ENCODE measurements around the gene ARHGAP11A. TPM values are rescaled to one million over a fixed set of nuclear protein-coding genes. Genes with fewer than 3 reads are reported as not detected.
A peak's percentile ranks its signal among the peaks of the same experiment; 100 is the strongest.

ARHGAP11A gene
- total RNA-seq, 2 donors from 2014 or later = 7.6 to 13.0 TPM

DNA sequence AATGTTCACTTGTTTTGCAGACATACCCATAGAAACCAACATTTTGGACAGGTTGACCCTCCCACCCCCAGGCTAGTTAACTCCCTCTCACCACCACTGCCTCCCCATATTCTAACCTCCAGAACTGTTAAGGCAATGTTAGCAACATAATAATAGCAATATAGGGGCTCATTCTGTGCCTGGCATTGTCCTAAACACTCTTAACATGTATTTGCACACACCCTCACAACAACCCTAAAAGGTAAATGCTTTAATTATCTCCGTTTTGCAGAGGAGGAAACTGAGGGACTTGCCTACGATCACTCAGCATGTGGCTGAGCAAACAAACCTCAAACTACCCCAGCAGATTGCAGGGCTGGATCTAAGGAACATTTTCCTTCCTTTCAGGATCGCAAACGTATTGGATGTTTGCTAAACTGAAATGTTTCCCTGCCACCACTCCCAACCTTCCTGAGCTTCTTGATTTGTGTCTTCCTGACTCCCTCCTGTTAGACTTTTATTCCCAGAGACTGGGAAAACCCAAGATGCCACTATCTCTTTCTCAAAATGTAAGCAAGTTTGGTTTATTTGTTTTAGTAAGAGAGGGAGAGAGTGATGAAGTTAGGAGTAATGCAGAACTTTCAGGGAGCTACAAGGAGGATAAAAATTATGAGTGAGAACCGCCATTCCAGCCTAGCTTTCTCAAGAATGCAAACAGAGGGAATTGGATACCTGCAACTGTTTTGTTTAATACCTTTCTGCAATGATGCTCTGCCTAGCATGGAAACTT lies 27.5 kb downstream of the ARHGAP11A start:
- no peaks in the 10 kb centered on the region for H3K9me3 ChIP-seq (ENCODE audit: control insufficient read depth, low read length, poor library complexity, severe bottlenecking)
- DNase-seq (no peak), ATAC-seq (no peak)
- Mint-ChIP-seq H3K4me1 (peaks cover 2% of the 10 kb centered on the region), H3K27ac (no peak overlapping the region), H3K4me3 (no peak overlapping the region), H3K27me3 (no peaks in the 10 kb centered on the region), H3K36me3 (ENCODE audit: low read depth) (peaks cover 4% of the 10 kb centered on the region)

DNA sequence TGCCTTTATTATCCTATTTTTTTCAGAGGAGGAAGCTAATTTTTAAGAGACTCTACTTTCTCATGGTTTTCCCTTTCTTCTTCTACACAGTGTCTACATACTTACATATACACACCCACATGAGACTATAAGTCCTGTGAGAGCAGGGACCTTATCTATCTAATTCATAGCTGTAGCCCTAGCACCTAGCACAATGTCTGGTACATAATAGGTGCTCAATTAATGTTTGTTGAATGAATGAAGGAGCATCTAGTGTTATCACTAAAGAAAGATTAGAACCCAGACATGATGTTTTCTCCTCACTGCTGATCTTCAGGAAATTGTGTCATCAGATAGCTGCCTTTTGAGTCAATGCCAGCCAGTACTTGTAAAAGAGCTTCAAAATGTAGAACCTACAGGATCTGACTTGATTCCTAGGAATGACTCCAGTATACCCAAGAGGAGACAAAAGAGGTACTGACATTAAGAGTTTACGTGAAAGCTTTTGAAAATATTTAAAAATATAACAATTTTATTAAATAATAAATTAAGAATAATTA lies 28.7 kb downstream of the ARHGAP11A start:
- no peaks in the 10 kb centered on the region for H3K9me3 ChIP-seq (ENCODE audit: control insufficient read depth, low read length, poor library complexity, severe bottlenecking)
- ATAC-seq = no peak
- H3K4me1 Mint-ChIP-seq = peaks cover 2% of the 10 kb centered on the region
- H3K4me3 Mint-ChIP-seq = no peak overlapping the region
- peaks cover 5% of the 10 kb centered on the region for H3K36me3 Mint-ChIP-seq (ENCODE audit: low read depth)
- H3K27me3 Mint-ChIP-seq = no peaks in the 10 kb centered on the region
- H3K27ac Mint-ChIP-seq = no peak overlapping the region
- no peak for DNase-seq

DNA sequence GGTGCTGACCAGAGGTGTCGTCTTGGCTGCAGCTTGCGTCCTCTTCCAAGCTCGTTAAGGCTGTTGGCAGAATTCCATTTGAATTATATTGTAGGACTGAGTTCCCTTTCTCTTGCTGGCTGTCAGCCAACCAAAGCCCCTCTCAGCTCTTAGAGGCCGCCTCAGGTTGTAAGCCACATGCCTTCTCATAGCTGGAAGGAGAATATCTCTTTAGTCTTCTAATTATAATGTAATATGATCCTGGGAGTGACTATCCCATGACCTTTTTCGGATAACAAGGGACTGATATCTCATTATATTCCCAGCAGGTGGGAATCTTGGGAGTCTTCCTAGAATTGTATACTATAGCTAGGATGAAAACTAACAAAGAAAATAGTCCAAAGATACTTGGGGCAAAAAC lies 31.0 kb downstream of the ARHGAP11A start:
- peaks cover 4% of the 10 kb centered on the region for H3K36me3 Mint-ChIP-seq (ENCODE audit: low read depth)
- H3K9me3 ChIP-seq (ENCODE audit: control insufficient read depth, low read length, poor library complexity, severe bottlenecking) = no peaks in the 10 kb centered on the region
- DNase-seq (no peak), ATAC-seq (no peak)
- peaks cover 2% of the 10 kb centered on the region for H3K4me1 Mint-ChIP-seq
- no peak overlapping the region for H3K27ac Mint-ChIP-seq
- no peak overlapping the region for H3K4me3 Mint-ChIP-seq
- H3K27me3 Mint-ChIP-seq = no peaks in the 10 kb centered on the region

DNA sequence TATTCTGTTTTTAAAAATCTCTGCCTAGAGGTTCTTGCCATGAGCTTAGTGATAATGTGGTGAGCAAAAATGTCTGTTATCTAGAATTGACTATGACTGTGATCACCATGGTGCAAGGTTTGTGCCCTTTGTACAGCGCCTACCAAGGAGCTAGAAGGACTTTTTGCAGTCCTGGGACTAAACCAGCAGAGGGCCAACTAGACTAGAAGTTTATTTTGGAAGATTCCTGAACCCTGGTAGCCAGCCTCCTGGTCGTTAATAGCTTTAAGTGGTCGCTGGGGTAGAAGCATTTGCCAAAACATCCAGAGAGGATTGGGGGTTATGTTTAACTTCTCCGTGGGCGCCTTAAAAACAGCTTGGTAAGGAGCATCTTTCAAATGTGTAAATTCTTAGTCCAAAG lies 34.0 kb downstream of the ARHGAP11A start:
- H3K9me3 ChIP-seq (ENCODE audit: control insufficient read depth, low read length, poor library complexity, severe bottlenecking) = no peaks in the 10 kb centered on the region
- no peak overlapping the region for H3K27ac Mint-ChIP-seq
- H3K36me3 Mint-ChIP-seq (ENCODE audit: low read depth) = peaks cover 5% of the 10 kb centered on the region
- ATAC-seq = no peak
- H3K27me3 Mint-ChIP-seq = no peaks in the 10 kb centered on the region
- H3K4me1 Mint-ChIP-seq = peaks cover 2% of the 10 kb centered on the region
- H3K4me3 Mint-ChIP-seq = no peak overlapping the region
- DNase-seq = no peak

DNA sequence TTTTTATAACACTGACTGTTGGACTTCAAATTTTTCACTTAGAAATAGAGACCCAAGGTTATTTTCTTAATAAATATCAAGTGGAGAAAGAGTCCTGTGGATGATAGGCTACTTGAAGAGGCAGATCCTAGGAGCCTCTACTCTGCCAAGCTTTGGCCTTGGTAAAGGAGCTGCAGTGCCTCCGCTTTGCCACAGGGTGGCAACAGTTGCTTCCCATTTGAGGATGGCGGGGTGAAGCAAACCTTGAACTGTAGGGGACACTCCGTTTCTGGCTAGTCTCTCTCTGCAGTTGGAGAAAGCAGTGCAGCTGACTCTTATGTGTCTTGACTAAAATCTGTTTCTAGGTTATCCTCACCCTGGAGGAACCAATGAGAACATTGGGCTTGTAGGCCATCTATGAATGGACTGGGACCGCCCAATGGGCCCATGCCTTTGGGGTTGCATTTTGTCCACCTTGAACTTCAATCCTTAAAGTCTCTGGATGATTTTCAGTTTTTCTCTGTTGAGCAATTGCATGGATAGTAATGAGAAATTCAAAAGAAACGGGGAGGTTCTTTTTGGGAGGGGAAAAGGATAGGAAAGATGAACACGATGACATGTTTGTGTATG lies 36.0 kb downstream of the ARHGAP11A start:
- Mint-ChIP-seq H3K4me1 (no peaks in the 10 kb centered on the region), H3K27me3 (no peaks in the 10 kb centered on the region), H3K4me3 (no peak overlapping the region), H3K36me3 (ENCODE audit: low read depth) (peaks cover 5% of the 10 kb centered on the region), H3K27ac (peak overlapping the region; percentile 19)
- no peaks in the 10 kb centered on the region for H3K9me3 ChIP-seq (ENCODE audit: control insufficient read depth, low read length, poor library complexity, severe bottlenecking)
- peak; percentile 87 for ATAC-seq
- DNase-seq = peak in 2 of 3 donors; percentile 12 to 32

DNA sequence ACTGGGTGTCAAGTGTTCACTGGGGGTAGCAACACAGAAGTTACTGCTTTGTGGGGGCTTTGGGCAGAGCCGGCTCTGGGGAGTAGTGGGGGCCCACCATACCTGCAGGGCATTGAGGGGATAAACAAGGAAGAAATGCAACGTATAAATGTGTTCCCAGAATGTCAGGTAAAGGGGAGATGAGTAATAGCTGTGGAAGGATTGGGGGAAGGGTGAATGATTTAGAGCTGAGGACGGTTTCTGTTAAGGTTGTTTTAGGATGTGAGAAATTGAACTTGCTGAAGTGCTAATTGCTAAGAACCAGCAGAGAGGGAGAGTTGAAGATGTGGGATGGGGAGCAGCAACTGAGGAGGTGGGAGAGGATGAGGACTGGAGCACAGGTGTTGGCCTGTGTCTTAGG lies 36.9 kb downstream of the ARHGAP11A start:
- H3K36me3 Mint-ChIP-seq (ENCODE audit: low read depth) = peaks cover 5% of the 10 kb centered on the region
- H3K9me3 ChIP-seq (ENCODE audit: control insufficient read depth, low read length, poor library complexity, severe bottlenecking) = no peaks in the 10 kb centered on the region
- DNase-seq (no peak), ATAC-seq (no peak)
- no peak overlapping the region for H3K4me3 Mint-ChIP-seq
- H3K27me3 Mint-ChIP-seq = no peaks in the 10 kb centered on the region
- H3K4me1 Mint-ChIP-seq = peaks cover 1% of the 10 kb centered on the region
- H3K27ac Mint-ChIP-seq = no peak overlapping the region

DNA sequence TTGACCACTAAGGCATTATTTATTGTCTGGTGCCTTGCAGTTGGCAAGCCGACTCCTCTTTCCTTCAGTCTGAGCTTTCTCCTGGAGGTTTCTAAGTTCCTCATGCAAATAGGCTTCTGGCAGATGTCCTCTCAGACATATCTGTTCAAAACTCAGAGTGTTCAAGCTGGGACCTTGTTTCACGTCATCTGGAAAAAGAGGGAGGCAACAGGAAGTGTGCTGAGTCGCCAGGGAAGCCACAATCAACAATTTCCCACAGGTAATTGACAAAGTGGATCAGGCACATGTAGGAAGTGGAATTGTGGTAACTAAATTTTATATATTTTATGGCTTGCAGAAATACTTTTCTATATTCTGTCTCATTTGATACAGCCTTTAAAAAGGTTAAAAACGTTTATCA lies 40.8 kb downstream of the ARHGAP11A start:
- Mint-ChIP-seq H3K36me3 (ENCODE audit: low read depth) (peaks cover 2% of the 10 kb centered on the region), H3K27me3 (no peaks in the 10 kb centered on the region), H3K27ac (no peak overlapping the region), H3K4me1 (peaks cover 11% of the 10 kb centered on the region), H3K4me3 (no peak overlapping the region)
- DNase-seq = no peak
- ATAC-seq = no peak
- H3K9me3 ChIP-seq (ENCODE audit: control insufficient read depth, low read length, poor library complexity, severe bottlenecking) = no peaks in the 10 kb centered on the region

DNA sequence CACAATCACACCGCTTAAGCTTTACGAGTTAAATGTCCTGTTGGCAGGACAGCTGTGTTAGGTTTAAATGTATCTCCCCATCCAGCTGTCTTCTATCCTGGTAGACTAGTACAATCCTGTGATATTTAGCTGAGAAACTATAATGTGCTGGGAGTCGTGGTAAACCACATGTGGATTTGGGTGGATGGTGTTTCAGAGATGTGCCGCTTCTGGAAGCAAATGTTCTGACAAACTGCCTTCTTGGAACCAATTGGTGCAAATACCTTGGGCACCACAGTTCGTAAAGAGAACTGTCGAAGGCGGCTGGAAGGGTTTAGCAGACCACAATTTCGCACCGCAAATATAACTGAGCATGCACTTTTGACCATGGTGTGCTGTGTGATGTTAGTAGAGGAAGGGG lies 41.2 kb downstream of the ARHGAP11A start:
- H3K9me3 ChIP-seq (ENCODE audit: control insufficient read depth, low read length, poor library complexity, severe bottlenecking) = no peaks in the 10 kb centered on the region
- Mint-ChIP-seq H3K27ac (no peak overlapping the region), H3K4me1 (peaks cover 11% of the 10 kb centered on the region), H3K36me3 (ENCODE audit: low read depth) (peaks cover 2% of the 10 kb centered on the region), H3K27me3 (no peaks in the 10 kb centered on the region), H3K4me3 (no peak overlapping the region)
- ATAC-seq = no peak
- no peak for DNase-seq

DNA sequence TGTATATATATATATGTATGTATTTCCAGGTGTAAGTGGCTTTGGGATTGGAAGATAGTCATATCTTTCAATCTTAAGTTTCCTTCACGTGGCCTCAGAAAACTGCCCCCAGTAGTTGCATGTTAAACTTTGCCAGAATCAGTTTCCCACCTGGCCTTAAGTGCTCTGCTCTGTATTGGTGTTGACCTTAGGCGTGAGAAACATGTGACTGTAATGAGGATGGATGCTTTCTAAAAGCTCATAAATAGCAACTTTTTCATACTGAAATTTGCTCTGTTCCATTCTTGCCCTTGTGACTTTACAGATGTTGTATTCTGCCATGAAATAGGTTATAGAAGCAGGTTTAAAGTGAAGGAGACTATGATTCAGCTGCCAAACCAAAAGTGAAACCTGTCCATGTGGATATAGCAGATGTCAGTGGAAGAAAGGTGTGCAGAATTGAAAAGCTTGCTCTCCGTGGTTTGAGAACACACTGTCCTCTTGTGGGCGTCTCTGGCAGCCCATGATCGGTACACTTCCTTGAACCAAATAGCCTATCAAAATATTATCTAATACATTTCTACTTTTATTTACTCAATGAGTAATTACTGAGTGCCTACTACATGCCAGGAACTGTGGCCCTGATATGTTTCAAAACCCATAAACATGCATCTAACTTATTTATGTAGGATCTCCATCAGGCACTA lies 42.0 kb downstream of the ARHGAP11A start:
- H3K27ac Mint-ChIP-seq = peak overlapping the region; percentile 84
- peak; percentile 46 for ATAC-seq
- H3K9me3 ChIP-seq (ENCODE audit: control insufficient read depth, low read length, poor library complexity, severe bottlenecking) = no peaks in the 10 kb centered on the region
- peak overlapping the region; percentile 77 for H3K4me3 Mint-ChIP-seq
- DNase-seq = no peak
- no peaks in the 10 kb centered on the region for H3K27me3 Mint-ChIP-seq
- peaks cover 12% of the 10 kb centered on the region for H3K4me1 Mint-ChIP-seq
- no peaks in the 10 kb centered on the region for H3K36me3 Mint-ChIP-seq (ENCODE audit: low read depth)

DNA sequence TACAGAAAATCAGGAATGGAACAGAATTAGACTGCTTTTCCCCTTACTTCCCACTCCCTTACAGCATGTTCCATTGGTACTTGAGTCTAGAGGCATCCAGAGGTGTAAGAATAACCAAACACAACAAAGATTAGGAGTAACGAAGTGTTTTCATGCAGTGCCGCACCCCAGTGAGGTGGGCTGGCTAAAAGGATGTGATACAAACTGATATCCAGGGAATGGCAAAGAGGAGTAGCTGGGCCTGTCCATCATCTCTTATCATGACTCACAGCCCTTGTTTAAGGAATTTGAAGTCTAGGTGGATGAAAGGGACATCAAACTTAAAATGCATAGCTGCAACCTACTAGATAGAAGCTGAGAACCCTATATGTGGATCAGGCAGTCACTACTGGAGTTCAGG lies 42.6 kb downstream of the ARHGAP11A start:
- ATAC-seq (no peak), DNase-seq (no peak)
- Mint-ChIP-seq H3K27ac (peak overlapping the region; percentile 84), H3K27me3 (no peaks in the 10 kb centered on the region), H3K36me3 (ENCODE audit: low read depth) (no peaks in the 10 kb centered on the region), H3K4me1 (peaks cover 16% of the 10 kb centered on the region), H3K4me3 (no peak overlapping the region)
- no peaks in the 10 kb centered on the region for H3K9me3 ChIP-seq (ENCODE audit: control insufficient read depth, low read length, poor library complexity, severe bottlenecking)

DNA sequence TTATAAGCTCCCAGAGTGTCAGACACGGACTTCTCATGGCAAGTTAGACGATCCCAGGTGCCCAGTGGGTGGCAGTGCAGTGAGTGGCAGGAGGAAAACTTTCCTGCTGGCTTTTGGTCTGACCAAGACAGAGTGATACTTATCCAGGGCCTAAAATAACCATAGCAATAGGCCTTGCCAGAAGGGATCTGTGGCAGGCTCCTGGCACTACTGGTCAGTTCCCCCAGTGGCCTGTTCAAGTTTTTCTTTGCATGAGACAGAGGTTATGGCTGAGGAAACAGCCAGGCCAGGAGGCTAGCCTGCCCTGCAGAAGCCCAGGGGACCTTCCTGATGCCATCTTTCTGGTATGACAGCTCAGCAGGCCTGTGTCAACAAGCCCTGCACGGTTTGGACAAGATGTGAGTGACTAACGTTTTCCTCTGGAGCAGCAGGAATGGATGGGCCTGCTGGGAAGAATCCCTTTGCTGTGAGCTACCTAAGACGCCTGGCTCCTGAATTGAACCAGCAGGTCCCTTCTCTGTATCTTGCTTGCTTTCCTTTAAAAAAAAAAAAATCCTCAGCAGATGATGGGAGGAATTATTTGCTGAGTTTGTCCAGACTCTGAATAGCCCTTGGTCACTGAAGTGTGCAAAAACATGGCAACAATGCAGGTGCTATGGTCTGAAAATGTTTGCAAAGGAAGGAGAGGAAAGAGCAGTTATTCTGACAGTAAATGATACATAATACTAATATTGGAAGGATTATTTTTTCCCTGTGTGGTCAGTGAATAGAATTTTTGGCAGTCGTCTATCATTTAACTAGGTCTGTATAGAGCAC lies 44.2 kb downstream of the ARHGAP11A start:
- DNase-seq = no peak
- no peak for ATAC-seq
- no peaks in the 10 kb centered on the region for H3K9me3 ChIP-seq (ENCODE audit: control insufficient read depth, low read length, poor library complexity, severe bottlenecking)
- H3K4me3 Mint-ChIP-seq = no peak overlapping the region
- H3K36me3 Mint-ChIP-seq (ENCODE audit: low read depth) = no peaks in the 10 kb centered on the region
- H3K4me1 Mint-ChIP-seq = peaks cover 16% of the 10 kb centered on the region
- H3K27me3 Mint-ChIP-seq = no peaks in the 10 kb centered on the region
- no peak overlapping the region for H3K27ac Mint-ChIP-seq

DNA sequence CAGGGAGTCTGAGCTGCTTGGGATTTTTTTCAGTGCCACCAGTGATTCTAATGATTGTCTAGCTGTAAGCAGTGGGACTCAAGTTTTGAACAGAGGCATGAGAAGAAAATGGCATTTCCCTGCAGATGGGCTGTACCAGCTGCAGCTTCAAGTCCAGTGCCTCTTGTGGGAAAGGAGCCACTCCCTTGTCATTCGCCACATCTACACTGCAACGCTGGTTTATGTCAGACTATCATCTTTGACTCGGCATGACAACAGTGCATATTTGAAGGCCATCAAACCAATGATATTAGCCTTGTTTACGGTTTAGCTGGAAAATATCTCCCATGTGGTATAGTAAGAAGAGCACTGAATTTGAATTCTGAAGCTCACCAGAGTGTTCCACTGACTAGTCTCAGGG lies 48.4 kb downstream of the ARHGAP11A start:
- H3K4me3 Mint-ChIP-seq = no peak overlapping the region
- H3K4me1 Mint-ChIP-seq = peaks cover 5% of the 10 kb centered on the region
- ATAC-seq (no peak), DNase-seq (no peak)
- no peaks in the 10 kb centered on the region for H3K27me3 Mint-ChIP-seq
- no peak overlapping the region for H3K27ac Mint-ChIP-seq
- H3K9me3 ChIP-seq (ENCODE audit: control insufficient read depth, low read length, poor library complexity, severe bottlenecking) = no peaks in the 10 kb centered on the region
- no peaks in the 10 kb centered on the region for H3K36me3 Mint-ChIP-seq (ENCODE audit: low read depth)

DNA sequence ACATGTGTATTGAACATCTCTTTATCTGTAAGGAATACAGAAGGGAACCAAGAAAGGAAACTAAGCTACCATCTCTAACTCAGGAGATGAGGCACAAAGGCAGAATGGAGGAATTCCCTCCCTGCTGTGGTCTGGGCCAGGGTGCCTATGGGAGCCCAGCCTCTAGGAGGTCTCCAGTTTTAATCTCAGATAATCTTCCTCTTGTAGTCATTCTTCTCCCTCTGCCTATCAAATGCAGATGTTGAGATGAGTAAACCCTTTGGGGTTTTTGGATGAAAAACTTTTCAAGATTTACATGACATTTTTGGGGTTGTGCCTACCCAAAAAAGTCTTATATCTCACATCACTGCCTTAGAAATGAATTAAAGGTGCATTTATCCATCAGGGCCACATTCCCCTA lies 49.5 kb downstream of the ARHGAP11A start:
- ATAC-seq (no peak), DNase-seq (no peak)
- H3K4me1 Mint-ChIP-seq = peaks cover 5% of the 10 kb centered on the region
- no peaks in the 10 kb centered on the region for H3K27me3 Mint-ChIP-seq
- no peaks in the 10 kb centered on the region for H3K9me3 ChIP-seq (ENCODE audit: control insufficient read depth, low read length, poor library complexity, severe bottlenecking)
- no peaks in the 10 kb centered on the region for H3K36me3 Mint-ChIP-seq (ENCODE audit: low read depth)
- peak overlapping the region; percentile 37 for H3K27ac Mint-ChIP-seq
- H3K4me3 Mint-ChIP-seq = no peak overlapping the region
